Measurements from ENCODE around the gene KCNQ1. TPM values are rescaled to one million over a fixed set of nuclear protein-coding genes. Genes with fewer than 3 reads are reported as not detected.
A peak's percentile ranks its signal among the peaks of the same experiment; 100 is the strongest.

Gene KCNQ1
- total and polyA plus RNA-seq, 2 of the 13 experiments (the other 11 are each of a cell fraction or from before 2014, with no cell fraction given): 0.02 to 0.08 TPM

DNA sequence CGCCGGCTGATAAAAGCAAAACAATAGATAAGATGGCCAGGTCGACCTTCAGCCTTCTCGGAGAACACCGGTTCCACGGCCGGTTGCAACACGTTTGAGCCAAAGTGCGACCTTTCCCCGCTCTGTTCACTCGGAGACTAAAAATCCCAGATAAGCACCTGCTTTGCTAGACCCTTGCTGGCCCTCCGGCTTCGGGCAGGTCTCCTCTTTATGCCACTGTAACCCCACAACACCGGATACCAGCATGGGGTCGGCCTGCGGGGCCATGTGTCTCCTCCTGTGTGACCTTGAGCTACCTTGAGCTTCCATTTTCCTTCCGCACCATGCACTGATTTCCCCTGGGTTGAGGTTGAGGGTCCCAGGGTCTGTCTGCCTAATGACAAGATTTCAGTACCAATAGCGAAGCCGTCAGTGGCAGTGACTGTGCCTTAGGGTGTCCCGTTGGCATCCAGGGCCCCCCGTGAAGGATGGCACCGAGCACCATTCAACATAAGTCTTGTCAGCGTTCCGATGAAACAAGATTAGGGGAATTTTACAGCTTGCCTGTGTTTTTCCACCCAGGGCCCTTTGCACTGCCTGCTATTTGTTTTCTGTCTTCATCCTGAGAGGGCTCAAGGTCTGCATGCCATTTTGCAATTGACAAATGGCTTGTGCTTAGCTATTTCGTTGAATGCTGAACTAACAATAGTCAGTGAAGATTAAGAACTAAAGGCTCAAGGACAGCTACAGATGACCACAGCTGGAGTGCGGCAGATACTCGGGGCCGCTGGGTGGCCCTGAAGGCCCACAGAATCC lies 118.6 kb downstream of the KCNQ1 start (continued):
- TF ChIP-seq, protein P1, sequence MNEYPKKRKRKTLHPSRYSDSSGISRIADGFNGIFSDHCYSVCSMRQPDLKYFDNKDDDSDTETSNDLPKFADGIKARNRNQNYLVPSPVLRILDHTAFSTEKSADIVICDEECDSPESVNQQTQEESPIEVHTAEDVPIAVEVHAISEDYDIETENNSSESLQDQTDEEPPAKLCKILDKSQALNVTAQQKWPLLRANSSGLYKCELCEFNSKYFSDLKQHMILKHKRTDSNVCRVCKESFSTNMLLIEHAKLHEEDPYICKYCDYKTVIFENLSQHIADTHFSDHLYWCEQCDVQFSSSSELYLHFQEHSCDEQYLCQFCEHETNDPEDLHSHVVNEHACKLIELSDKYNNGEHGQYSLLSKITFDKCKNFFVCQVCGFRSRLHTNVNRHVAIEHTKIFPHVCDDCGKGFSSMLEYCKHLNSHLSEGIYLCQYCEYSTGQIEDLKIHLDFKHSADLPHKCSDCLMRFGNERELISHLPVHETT (CRISPR knock-in tag; conservative IDR thresholded peaks at IDR 0.05): no peak; the same call in 1 of the 2 replicates
- TF ChIP-seq ZSCAN21 (CRISPR knock-in tag; IDR thresholded peaks at IDR 0.05; ENCODE audit: borderline replicate concordance) (no peak), XBP1 (CRISPR knock-in tag; IDR thresholded peaks at IDR 0.05) (no peak), KAT7 (CRISPR knock-in tag; IDR thresholded peaks at IDR 0.05; ENCODE audit: borderline replicate concordance) (no peak), ZNF768 (CRISPR knock-in tag; IDR thresholded peaks at IDR 0.05) (no peak), ZNF558 (CRISPR knock-in tag; IDR thresholded peaks at IDR 0.05; ENCODE audit: borderline replicate concordance) (0 out of 2 replicates have a peak, but pooled peaks have one; percentile 30), PHF5A (CRISPR knock-in tag; IDR thresholded peaks at IDR 0.05; ENCODE audit: low read depth, unreplicated experiment) (no peak), MLLT10 (CRISPR knock-in tag; IDR thresholded peaks at IDR 0.05) (no peak), CBX1 (IDR thresholded peaks at IDR 0.05; ENCODE audit: low read depth) (peak; percentile 24), ZNF343 (CRISPR knock-in tag; IDR thresholded peaks at IDR 0.05) (peak; percentile 78; the same call in 1 of the 2 replicates), WIZ (CRISPR knock-in tag; IDR thresholded peaks at IDR 0.05) (no peak), ZNF33A (CRISPR knock-in tag; IDR thresholded peaks at IDR 0.05; ENCODE audit: borderline replicate concordance) (no peak), ZNF788 (CRISPR knock-in tag; IDR thresholded peaks at IDR 0.05; ENCODE audit: borderline replicate concordance) (no peak; the same call in 1 of the 2 replicates), TBP (CRISPR knock-in tag; IDR thresholded peaks at IDR 0.05) (no peak), JARID2 (CRISPR knock-in tag; IDR thresholded peaks at IDR 0.05; ENCODE audit: insufficient replicate concordance) (no peak), SETDB1 (CRISPR knock-in tag; IDR thresholded peaks at IDR 0.05; ENCODE audit: borderline replicate concordance) (peak; percentile 11; the same call in 1 of the 2 replicates)
- TF ChIP-seq, protein P2, sequence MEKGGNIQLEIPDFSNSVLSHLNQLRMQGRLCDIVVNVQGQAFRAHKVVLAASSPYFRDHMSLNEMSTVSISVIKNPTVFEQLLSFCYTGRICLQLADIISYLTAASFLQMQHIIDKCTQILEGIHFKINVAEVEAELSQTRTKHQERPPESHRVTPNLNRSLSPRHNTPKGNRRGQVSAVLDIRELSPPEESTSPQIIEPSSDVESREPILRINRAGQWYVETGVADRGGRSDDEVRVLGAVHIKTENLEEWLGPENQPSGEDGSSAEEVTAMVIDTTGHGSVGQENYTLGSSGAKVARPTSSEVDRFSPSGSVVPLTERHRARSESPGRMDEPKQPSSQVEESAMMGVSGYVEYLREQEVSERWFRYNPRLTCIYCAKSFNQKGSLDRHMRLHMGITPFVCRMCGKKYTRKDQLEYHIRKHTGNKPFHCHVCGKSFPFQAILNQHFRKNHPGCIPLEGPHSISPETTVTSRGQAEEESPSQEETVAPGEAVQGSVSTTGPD (CRISPR knock-in tag; IDR thresholded peaks at IDR 0.05): peak; percentile 32; the same call in 1 of the 2 replicates
- TF ChIP-seq, protein P3, sequence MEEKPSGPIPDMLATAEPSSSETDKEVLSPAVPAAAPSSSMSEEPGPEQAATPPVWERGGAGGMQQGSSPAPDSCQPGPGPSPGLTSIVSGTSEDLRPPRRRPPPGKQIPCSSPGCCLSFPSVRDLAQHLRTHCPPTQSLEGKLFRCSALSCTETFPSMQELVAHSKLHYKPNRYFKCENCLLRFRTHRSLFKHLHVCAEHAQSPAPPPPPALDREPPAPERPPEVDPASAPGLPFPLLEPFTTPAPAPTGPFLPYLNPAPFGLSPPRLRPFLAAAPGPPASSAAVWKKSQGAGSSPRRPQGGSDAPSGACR (CRISPR knock-in tag; IDR thresholded peaks at IDR 0.05): peak; percentile 24; the same call in 1 of the 2 replicates
- TF ChIP-seq, protein P4, sequence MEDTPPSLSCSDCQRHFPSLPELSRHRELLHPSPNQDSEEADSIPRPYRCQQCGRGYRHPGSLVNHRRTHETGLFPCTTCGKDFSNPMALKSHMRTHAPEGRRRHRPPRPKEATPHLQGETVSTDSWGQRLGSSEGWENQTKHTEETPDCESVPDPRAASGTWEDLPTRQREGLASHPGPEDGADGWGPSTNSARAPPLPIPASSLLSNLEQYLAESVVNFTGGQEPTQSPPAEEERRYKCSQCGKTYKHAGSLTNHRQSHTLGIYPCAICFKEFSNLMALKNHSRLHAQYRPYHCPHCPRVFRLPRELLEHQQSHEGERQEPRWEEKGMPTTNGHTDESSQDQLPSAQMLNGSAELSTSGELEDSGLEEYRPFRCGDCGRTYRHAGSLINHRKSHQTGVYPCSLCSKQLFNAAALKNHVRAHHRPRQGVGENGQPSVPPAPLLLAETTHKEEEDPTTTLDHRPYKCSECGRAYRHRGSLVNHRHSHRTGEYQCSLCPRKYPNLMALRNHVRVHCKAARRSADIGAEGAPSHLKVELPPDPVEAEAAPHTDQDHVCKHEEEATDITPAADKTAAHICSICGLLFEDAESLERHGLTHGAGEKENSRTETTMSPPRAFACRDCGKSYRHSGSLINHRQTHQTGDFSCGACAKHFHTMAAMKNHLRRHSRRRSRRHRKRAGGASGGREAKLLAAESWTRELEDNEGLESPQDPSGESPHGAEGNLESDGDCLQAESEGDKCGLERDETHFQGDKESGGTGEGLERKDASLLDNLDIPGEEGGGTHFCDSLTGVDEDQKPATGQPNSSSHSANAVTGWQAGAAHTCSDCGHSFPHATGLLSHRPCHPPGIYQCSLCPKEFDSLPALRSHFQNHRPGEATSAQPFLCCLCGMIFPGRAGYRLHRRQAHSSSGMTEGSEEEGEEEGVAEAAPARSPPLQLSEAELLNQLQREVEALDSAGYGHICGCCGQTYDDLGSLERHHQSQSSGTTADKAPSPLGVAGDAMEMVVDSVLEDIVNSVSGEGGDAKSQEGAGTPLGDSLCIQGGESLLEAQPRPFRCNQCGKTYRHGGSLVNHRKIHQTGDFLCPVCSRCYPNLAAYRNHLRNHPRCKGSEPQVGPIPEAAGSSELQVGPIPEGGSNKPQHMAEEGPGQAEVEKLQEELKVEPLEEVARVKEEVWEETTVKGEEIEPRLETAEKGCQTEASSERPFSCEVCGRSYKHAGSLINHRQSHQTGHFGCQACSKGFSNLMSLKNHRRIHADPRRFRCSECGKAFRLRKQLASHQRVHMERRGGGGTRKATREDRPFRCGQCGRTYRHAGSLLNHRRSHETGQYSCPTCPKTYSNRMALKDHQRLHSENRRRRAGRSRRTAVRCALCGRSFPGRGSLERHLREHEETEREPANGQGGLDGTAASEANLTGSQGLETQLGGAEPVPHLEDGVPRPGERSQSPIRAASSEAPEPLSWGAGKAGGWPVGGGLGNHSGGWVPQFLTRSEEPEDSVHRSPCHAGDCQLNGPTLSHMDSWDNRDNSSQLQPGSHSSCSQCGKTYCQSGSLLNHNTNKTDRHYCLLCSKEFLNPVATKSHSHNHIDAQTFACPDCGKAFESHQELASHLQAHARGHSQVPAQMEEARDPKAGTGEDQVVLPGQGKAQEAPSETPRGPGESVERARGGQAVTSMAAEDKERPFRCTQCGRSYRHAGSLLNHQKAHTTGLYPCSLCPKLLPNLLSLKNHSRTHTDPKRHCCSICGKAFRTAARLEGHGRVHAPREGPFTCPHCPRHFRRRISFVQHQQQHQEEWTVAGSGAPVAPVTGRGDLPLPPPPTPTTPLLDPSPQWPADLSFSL (CRISPR knock-in tag; IDR thresholded peaks at IDR 0.05): no peak

All from HepG2 (cell line).